HG03439 (cell line): Measurements from ENCODE around the gene HSD17B13.
"Not testable (repeated sequence)": the region's sequence is repeated elsewhere in the genome, so short reads cannot be mapped to it uniquely, and the experiment has no call there.

Experiments used
- ATAC-seq: cut with Tn5 transposase; IDR thresholded peaks from one replicate; pipeline ENCODE4 v1.9.1; 2021; ENCODE audit warnings: mild to moderate bottlenecking, moderate library complexity; ENCODE audit not compliant: unreplicated experiment

HSD17B13 gene

DNA sequence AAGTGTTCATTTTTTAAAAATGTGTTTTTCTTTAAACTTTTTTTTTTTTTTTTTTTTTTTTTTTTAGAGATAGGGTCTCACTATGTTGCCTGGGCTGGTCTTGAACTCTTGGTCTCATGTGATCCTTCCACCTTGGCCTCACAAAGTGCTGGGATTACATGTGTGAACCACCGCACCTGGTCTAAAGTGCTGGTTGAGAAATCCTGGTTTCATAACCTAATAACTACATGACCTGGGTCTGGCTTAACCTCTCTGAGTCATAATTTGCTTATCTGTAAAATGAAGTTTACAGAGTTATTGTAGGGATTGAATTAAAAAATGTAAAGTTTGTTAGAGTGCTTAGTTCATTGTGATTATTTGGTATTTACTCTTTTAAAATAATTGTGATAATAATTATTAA, 5.2 kb downstream of the HSD17B13 start:
- no peak for ATAC-seq

- ATAC-seq: no peak
Measured at GRCh38 chr4:87316961-87317360, 5.7 kb downstream of the HSD17B13 start.

DNA sequence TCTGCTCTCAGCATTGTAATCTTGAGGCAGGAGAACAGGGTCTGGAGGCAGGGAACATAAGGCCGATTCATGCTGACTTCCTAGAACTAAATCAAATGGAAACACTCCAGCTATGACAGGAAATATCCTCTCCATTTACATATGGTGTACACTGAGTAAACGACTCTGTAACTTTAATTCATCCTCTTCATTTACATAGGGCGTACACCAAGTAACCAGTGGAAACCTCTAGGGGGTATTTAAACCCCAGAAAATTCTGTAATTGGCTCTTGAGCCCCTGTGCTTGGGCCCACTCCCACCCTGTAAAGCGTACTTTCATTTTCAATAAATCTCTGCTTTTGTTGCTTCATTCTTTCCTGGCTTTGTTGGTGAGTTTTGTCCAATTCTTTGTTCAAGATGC, 7.7 kb downstream of the HSD17B13 start:
- not testable (repeated sequence) for ATAC-seq

DNA sequence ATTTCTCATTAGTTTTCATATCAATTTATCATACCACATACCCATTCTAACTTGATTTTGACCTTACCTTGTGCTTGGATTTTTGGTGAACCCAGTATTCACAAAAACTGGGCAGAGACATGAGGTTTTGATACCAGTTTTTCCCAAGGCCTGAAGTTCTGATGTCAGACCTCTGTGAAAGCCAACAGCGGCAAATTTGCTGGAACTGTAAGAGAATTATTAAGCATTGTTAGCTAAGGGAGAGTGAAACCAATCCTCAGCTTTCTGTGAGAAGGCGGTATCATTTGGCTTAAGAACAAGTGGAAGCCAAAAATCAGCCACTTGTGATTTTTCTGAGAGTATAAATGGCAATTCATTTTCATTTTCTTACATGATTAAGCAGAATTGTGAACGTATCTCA, 8.9 kb downstream of the HSD17B13 start:
- no peak for ATAC-seq

GRCh38 chr4:87311684-87312083, 11.0 kb downstream of the HSD17B13 start:
- no peak for ATAC-seq

- no peak for ATAC-seq
Measured at GRCh38 chr4:87310691-87311335, 11.9 kb downstream of the HSD17B13 start.

DNA sequence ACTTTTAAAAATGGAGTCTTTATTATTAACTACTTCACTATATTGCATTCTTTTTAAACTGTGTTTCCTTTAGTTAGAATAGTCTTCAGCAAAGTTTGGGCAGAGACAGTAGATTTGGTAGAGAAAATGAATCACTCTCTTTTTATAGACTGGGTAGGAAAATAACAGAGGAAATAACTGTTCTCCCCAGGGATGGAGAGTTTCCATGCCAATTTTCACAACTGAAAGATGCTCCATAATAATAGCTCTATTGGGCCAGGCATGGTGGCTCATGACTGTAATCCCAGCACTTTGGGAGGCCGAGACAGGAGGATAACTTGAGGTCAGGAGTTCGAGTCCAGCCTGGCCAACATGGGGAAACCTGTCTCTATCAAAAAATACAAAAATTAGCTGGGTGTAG, 13.1 kb downstream of the HSD17B13 start:
- no peak for ATAC-seq

- ATAC-seq: peak; percentile 61
Measured at GRCh38 chr4:87306056-87306455, 16.6 kb downstream of the HSD17B13 start.

GRCh38 chr4:87305562-87305961, 17.1 kb downstream of the HSD17B13 start:
- ATAC-seq: no peak

DNA sequence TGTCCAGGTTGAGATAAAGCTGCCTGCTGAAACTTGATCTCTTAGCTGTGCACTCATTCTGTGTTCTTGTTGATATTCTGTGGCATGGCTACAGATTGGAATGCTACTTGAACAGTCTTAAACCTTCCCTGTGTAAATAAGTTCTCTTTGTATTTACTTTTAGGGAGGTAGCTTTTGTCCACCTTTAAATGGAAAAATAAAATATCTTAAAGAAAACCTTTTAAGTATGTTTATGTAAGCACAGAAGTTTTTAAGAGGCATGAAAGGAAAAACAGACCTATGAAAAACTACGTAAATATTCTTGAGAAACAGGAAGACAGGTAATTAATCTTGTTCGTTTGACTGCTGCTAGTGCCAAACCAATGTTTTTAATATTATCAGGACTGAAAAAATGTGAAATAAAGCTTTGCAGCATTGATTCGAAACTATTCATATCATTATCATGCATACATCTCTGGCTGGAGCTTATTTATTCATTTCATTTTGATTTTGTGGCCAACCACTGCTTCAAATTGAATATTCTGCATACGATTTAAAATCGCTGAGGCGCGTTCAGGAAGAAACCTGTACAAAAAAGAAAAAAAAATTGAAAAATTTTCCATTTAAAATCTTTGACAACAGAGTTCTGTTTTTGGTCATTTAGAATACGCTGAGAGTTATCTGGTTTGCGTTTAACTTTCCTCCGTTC, 17.8 kb downstream of the HSD17B13 start:
- no peak for ATAC-seq

DNA sequence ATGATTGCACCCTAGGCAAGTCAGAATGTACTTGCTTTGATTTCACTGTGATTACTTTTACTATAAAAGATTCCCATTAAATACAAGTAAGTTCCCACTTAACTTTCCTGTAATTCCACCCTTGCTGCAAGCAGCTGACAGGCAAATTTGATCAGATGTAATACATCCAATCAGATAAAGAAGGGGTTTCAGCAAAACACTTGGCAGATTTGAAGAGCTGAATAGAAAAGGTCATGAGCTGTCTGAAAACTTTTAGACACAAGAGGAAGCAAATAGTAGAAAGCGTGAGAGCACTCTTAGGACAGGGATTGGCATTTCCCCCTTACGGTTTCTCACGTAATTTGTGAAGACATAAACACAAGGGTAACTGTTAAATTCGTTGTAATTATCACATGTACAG, 22.8 kb downstream of the HSD17B13 start:
- no peak for ATAC-seq

GRCh38 chr4:87298362-87298761, 24.3 kb downstream of the HSD17B13 start:
- no peak for ATAC-seq

DNA sequence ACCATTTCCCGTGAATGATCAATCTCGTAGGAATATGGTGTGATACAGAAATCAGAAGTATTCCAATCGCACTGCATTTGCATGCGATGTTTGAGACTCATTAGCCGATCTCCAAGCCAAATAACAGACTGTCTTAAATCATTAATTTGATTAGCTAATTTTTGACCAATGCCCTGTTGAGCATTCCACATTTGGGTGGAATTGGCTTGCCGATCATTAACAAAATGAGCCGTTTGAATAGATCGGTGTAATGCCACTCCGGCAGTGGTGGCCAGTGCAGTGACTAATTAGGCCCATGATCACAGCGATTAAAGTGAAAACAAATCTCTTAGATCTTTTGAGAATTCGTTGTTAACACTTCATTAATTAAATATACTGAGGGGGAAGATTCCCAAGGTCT, 27.8 kb downstream of the HSD17B13 start:
- ATAC-seq: not testable (repeated sequence)

DNA sequence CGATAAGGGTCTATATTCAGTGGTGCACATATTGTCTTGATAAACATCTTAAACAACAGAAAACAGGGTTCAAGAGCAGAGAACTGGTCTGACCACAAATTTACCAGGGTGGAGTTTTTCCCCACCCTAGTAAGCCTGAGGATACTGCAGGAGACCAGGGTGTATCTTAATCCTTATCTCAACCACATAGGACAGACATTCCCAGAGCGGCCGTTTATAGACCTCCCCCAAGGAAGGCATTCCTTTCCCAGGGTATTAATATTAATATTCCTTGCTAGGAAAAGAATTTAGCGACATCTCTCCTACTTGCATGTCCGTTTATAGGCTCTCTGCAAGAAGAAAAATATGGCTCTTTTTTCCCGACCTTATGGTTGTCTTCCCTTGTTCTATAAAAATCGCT, 28.8 kb downstream of the HSD17B13 start:
- ATAC-seq: not testable (repeated sequence)

DNA sequence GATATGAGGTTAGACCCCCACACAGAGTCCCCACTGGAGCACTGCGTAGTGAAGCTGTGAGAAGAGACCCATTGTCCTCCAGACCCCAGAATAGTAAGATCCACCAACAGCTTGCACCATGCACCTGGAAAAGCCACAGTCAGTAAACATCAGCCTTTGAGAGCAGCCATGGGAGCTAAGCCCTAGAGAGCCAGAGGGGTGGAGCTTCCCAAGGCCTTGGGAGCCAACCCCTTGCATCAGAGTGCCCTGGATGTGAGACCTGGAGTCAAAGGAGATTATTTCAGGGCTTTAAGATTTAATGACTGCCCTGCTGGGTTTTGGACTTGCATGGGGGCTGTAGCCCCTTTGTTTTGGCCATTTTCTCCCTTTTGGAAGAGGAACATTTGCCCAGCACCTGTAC, 35.7 kb downstream of the HSD17B13 start:
- no peak for ATAC-seq

GRCh38 chr4:87284268-87284667, 38.4 kb downstream of the HSD17B13 start:
- not testable (repeated sequence) for ATAC-seq

DNA sequence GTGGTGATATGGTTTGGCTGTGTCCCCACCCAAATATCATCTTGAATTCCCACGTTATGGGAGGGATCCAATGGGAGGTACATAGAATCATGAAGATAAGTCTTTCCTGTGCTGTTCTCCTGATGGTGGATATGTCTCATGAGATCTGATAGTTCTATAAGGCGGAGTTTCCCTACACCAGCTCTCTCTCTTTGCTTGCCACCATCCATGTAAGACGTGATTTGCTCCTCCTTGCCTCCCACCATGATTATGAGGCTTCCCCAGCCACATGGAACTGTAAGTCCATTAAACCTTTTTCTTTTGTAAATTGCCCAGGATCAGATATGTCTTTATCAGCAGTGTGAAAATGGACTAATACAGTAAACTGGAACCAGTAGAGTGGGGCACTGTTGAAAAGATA, 39.5 kb downstream of the HSD17B13 start:
- no peak for ATAC-seq

DNA sequence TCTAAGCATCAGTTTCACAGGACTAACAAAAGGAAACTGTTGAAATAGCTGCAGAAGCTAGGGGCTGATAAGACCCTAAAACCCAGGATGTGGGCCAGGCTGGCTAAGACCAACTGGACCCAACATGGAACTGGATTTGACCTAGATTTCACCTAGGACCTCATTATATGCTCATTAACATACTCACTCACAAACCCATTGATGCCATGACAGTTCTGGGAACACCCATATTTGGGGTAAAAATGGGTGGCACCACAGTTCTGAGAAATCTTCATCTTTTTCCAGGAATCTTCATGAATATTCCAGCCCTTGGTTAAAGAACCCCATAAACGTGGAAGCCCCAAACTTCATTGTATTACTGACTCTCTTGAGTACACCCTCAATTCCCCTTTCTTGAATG, 41.1 kb downstream of the HSD17B13 start:
- no peak for ATAC-seq

GRCh38 chr4:87278335-87278794, 44.3 kb downstream of the HSD17B13 start:
- ATAC-seq: no peak

GRCh38 chr4:87275311-87275710, 47.4 kb downstream of the HSD17B13 start:
- ATAC-seq: no peak

- ATAC-seq: no peak
Measured at GRCh38 chr4:87274803-87275202, 47.9 kb downstream of the HSD17B13 start.

DNA sequence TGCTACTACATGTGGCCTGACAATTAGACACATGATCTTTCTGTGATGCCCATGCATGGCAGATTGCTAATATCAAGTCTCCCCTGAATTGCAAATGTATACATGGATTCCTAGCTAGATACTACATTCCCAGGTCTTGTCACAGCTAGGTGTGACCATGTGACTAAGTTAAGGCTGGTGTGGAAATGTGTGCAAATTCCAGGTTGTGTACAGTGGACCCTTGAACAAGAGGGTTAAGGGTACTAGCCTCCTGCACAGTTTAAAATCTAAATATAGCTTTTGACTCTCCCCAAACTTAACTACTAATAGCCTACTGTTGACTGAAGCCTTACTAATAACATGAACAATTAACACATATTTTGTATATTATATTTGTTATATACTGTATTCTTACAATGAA, 48.4 kb downstream of the HSD17B13 start:
- no peak for ATAC-seq

- no peak for ATAC-seq
Measured at GRCh38 chr4:87270825-87271224, 51.9 kb downstream of the HSD17B13 start.
